22Rv1 (cell line): ENCODE measurements around the gene SDHD.

Experiments
- H3K27ac ChIP-seq: fragments of 450-650 bp; 2 replicates; pipeline ENCODE4 v1.5.1; 2017
- CTCF ChIP-seq: fragments of 450-650 bp; IDR thresholded peaks from 2 replicates; pipeline ENCODE4 v1.5.1; 2017; ENCODE audit warnings: mild to moderate bottlenecking
- ZFX ChIP-seq: fragments of 450-650 bp; IDR thresholded peaks from 2 replicates; pipeline ENCODE4 v1.6.1; 2017; ENCODE audit warnings: antibody characterized with exemption, borderline replicate concordance

SDHD gene

GRCh38 chr11:112106070-112106469 lies 19.4 kb downstream of the SDHD start:
- H3K27ac ChIP-seq: no peak overlapping the region
- no peak for TF ChIP-seq ZFX
- TF ChIP-seq CTCF: no peak

GRCh38 chr11:112113539-112114457 lies 27.1 kb downstream of the SDHD start:
- TF ChIP-seq CTCF: peak; percentile 72
- TF ChIP-seq ZFX: no peak
- no peak overlapping the region for H3K27ac ChIP-seq

DNA sequence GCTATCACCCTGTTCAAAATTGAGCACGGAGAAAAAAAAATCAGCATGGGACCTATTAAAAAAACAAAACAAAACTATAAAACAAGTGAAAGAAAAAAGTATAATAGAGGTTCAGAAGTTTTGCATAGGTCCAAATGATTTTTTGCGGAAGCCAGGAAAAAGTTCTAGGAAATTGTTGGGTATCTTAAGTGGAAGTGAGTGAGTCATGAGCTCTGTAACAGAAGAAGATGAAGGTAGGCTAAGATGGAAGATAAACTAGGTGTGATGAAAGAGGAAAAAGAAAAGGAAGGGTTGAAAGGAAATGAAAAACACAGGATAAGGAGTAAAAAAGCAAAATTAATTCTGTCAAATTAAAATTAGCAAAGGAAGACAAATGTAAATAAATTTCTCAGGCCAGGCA lies 27.8 kb downstream of the SDHD start:
- no peak for TF ChIP-seq ZFX
- no peak for TF ChIP-seq CTCF
- H3K27ac ChIP-seq: no peak overlapping the region

DNA sequence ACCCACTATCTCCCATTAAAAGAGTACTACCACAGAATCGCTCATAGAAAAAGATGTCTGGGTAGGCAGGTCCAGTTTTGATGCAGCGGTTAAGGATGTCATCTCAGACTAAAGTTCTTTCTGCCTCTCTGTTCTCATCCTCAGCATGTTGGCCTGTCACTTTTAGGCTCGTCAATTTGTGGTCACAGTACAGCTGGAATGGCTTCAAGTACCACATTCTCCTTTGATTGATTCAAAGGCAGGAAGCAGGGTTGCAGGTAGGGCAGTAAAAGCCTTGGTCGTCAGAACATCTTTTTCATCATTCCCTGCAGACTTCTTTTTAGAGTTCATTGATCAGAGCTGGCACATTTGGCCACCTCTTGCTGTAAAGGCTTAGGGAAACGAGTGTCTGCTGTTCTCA lies 28.7 kb downstream of the SDHD start:
- TF ChIP-seq ZFX (no peak), CTCF (no peak)
- no peak overlapping the region for H3K27ac ChIP-seq

DNA sequence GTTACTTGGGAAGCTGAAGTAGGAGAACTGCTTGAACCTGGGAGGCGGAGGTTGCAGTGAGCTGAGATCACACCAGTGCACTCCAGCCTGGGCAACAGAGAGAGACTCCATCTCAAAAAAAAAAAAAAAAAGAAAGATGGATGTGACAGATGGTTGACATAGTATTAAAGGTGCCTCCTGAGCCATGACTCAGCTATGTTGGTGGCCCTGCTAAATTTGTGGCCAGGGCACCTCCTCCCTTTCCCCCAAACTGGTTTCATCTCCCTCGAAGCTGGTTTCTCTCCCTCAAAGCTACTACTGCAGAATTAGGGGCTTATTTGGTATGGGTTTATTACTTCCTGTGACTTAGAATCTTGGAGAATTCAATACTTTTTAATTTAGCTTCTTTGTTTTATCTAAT lies 31.5 kb downstream of the SDHD start:
- H3K27ac ChIP-seq: no peak overlapping the region
- TF ChIP-seq ZFX (no peak), CTCF (no peak)

DNA sequence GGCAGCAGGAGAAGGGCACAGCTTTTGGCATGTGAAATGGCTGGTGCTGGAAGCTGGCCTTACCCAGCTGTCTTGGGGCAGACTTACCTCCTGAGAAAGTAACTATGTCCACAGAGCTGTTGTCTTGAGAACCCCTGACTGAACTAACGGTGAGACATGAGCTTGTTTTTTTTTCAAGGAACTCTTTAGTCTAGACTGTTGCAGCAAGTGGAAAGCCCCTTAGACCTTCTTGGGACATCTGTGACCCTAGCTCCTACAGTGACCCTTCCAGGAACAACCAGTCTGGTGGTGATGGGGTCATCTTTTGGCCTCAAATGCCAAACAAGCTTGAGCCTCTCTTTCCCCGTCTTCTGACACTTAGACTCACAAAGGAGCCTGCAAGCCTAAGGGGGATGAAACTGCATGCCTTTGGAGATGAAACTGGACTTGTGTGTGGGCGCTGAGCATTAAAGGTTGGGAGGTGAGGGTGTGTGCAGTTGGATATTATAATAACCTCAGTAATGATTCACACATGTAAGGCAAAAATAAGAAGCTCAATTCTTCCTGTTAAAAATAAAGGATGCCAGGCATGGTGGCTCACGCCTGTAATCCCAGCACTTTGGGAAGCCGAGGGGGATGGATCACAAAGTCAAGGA lies 35.4 kb downstream of the SDHD start:
- no peak overlapping the region for H3K27ac ChIP-seq
- no peak for TF ChIP-seq CTCF
- TF ChIP-seq ZFX: no peak

DNA sequence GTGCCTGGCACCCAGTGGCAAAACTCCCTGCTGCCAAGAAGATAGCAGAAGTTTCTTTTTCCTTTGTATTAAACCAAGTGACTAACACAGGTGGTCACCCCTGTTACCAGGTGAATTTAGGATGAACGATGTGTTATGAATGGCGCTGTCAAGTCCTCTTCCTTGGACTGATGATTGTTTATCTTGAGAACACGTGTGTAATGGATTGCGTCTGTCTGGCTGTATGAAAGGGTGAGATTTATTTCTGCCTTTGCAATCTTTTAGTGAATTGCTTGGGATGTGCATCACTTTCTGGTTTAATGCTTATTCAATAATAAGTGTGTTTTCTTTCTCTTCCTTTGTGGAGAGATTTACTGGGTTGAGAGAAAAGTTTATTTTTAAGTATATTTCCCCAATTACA lies 36.5 kb downstream of the SDHD start:
- TF ChIP-seq ZFX (no peak), CTCF (no peak)
- no peak overlapping the region for H3K27ac ChIP-seq
